GM19438 (cell line): ENCODE data around the gene WBP1L.
"Not testable (repeated sequence)": the region's sequence is repeated elsewhere in the genome, so short reads cannot be mapped to it uniquely, and the experiment has no call there.

ENCODE experiments used
- ATAC-seq: cut with Tn5 transposase; IDR thresholded peaks from one replicate; pipeline ENCODE4 v1.9.1; 2021; ENCODE audit warnings: low read depth; ENCODE audit not compliant: unreplicated experiment

The WBP1L gene

DNA sequence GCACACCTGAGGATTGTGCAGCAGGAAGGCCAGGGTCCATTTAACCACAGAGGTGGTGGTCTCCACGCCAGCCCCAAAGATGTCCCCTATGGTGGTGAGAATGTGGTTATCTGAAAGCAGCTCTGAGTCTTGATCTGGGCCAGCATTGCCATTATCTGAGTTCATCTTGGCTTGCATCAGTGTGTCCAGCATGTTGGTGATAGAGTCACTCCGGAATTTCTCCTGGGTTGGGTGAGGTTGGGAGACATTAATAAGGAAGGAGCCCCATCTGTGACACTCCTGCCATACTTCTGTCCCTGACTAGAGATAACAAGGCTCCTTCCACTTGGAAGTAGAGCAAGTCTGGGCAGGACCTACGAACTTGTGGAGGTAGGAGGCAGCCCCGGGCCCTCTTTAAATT lies 89.2 kb downstream of the WBP1L start:
- ATAC-seq, result no peak

GRCh38 chr10:102834143-102834542 lies 90.4 kb downstream of the WBP1L start:
- no peak for ATAC-seq

- no peak for ATAC-seq
Measured at GRCh38 chr10:102835007-102835482, 91.3 kb downstream of the WBP1L start.

- no peak for ATAC-seq
Measured at GRCh38 chr10:102837230-102837721, 93.5 kb downstream of the WBP1L start, which contains the start of gene CYP17A1. TSS of gene CYP17A1 (minus strand) at chr10:102837413. CDS start at chr10:102837361, 52 bp downstream.

GRCh38 chr10:102838276-102838927 lies 94.7 kb downstream of the WBP1L start:
- ATAC-seq, result not testable (repeated sequence)

- ATAC-seq, result no peak
Measured at GRCh38 chr10:102841827-102842345, 98.1 kb downstream of the WBP1L start.

DNA sequence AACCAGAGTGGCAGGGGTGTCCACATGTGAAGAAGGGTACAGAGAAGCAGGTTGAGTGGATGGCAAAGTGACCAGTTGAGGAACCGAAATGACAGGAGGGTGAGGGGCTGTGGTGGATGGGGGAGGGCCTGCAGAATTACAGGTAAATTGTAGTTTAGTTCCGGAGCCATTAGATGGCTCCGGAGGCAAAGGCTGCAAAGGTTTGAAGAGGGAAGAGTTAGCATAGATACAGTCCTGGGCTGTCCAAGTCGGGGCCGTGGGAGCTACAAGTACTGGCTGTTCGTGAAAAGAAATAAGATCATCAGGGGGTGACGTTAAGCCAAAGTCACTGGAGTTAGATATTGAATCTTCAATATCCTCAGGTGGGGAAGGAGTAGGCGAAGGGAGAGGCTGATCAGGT lies 99.4 kb downstream of the WBP1L start:
- not testable (repeated sequence) for ATAC-seq

- not testable (repeated sequence) for ATAC-seq
Measured at GRCh38 chr10:102844190-102844776, 100.5 kb downstream of the WBP1L start.

- no peak for ATAC-seq
Measured at GRCh38 chr10:102845352-102845902, 101.7 kb downstream of the WBP1L start.

GRCh38 chr10:102850025-102850518 lies 106.3 kb downstream of the WBP1L start:
- no peak for ATAC-seq

DNA sequence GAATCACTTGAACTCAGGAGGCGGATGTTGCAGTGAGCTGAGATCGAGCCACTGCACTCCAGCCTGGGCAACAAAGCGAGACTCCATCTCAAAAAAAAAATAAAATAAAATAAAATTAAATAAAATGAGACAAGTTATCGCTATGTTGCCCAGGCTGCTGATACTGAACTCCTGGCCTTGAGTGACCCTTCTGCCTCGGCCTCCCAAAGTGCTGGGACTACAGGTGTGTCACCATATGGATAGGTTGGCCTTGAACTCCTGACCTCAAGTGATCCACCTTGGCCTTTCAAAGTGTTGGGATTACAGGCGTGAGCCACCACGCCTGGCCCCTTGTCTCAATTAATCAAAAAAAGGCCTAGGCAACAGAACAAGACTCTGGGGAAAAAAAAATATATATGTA lies 109.5 kb downstream of the WBP1L start:
- ATAC-seq, result not testable (repeated sequence)

- not testable (repeated sequence) for ATAC-seq
Measured at GRCh38 chr10:102855731-102856436, 112.1 kb downstream of the WBP1L start.

DNA sequence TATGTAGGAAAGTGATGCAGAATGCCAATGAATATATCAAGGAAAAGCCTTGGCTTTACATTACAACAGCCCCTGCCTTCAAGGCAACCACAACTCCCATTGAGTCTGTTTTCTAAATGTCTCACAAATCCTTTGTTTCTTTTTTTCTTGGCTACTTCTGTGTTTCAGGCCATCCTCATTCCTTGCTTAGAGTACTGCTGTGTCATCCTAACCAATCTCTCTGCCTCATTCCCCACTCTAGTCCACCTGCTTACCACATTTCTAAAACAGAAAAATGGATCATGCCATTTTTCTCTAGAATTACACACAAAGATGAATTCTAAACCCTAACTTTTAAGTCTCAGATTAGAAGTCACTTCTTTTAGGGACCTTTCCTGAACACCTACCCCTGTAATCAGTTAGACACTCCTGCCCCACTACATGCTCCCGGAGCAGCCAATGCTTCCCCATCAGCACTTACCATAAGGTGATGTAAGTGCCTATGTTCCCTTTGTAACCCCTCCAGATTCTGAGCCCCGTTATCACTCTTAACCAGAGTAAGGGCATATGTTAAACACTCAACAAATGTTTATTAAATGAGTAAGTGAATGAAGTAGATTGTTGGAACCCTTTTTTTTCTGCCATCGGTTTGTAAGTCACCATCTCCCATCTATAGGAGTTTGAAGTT lies 113.1 kb downstream of the WBP1L start:
- no peak for ATAC-seq

DNA sequence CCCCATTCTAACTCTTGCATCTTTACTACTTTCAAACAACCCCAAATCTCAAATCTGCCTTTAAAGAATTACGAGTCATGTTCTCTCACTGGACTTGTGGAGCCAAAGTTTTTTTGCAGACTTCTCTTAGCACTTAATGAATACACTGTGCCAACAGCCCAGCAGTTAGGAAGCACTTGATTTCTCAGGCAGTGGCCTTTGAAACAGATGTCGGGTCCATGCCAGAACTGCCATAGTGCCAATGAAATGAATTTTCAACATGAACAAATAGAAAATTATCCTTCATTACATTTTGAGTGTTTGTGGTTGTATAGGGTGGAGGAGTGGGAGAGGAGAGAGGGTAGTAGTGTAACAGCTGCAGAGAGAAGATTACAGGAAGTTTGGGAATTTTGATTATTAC lies 116.2 kb downstream of the WBP1L start:
- ATAC-seq, result no peak

DNA sequence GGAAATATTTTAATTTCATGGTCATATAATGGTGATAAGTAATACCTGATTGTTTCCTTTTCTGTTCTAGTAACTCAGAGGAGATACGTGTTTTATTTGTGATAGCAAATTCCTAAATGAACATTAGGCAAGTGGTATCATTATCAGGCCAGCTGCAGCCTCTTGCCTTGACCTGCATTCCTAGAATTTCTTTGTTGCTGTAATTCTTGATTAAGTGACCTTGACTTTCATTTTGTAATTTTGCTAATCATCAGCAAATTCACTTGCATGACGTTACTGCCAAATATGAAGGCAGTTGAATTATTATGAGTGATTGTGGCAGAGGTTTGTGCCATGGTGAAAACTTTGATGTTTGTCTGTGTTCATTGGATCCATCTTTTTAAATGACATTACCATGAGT lies 119.9 kb downstream of the WBP1L start:
- no peak for ATAC-seq

- ATAC-seq, result no peak
Measured at GRCh38 chr10:102865620-102866019, 121.9 kb downstream of the WBP1L start.
